ENCODE results near the gene SIRT4.

Gene SIRT4

GRCh38 chr12:120278137-120279069 is 23.7 kb upstream of the SIRT4 start:
- no peak for DNase-seq

- DNase-seq = no peak
Observed at GRCh38 chr12:120283318-120283717, 18.8 kb upstream of the SIRT4 start.

GRCh38 chr12:120284381-120284780 is 17.7 kb upstream of the SIRT4 start:
- no peak for DNase-seq

- no peak for DNase-seq
Observed at GRCh38 chr12:120286768-120287490, 15.2 kb upstream of the SIRT4 start.

- no peak for DNase-seq
Observed at GRCh38 chr12:120287491-120287890, 14.6 kb upstream of the SIRT4 start.

GRCh38 chr12:120290609-120291305 is 11.4 kb upstream of the SIRT4 start:
- peak in 6 of 56 donors; percentile 8 to 41 (median 21) for DNase-seq

- peak in 1 of 56 donors; percentile 38 for DNase-seq
Observed at GRCh38 chr12:120292411-120292660, 9.8 kb upstream of the SIRT4 start.

GRCh38 chr12:120292661-120293531 is 9.2 kb upstream of the SIRT4 start, which contains the start of gene RNU4-1:
Gene RNU4-1 (minus strand): TSS chr12:120293237.
- peak in 54 of 56 donors; percentile 16 to 90 (median 65) for DNase-seq

GRCh38 chr12:120314220-120314619 is 12.1 kb downstream of the SIRT4 start:
- no peak for DNase-seq

GRCh38 chr12:120316798-120317223 is 14.7 kb downstream of the SIRT4 start:
- DNase-seq = peak in 1 of 56 donors; percentile 49

- peak; percentile 94 to 100 (median 98) for DNase-seq
Observed at GRCh38 chr12:120317224-120318105, 15.3 kb downstream of the SIRT4 start.

- DNase-seq = no peak
Observed at GRCh38 chr12:120321382-120322202, 19.5 kb downstream of the SIRT4 start.

GRCh38 chr12:120323772-120324171 is 21.7 kb downstream of the SIRT4 start:
- DNase-seq = no peak

GRCh38 chr12:120324841-120325417 is 22.8 kb downstream of the SIRT4 start:
- no peak for DNase-seq

- DNase-seq = no peak
Observed at GRCh38 chr12:120327593-120327992, 25.5 kb downstream of the SIRT4 start, which contains the start of gene PLA2G1B. Gene PLA2G1B (minus strand): TSS chr12:120327779. CDS start chr12:120327753, 26 bp downstream.

- DNase-seq = no peak
Observed at GRCh38 chr12:120328228-120328627, 26.1 kb downstream of the SIRT4 start.

- no peak for DNase-seq
Observed at GRCh38 chr12:120331390-120331789, 29.3 kb downstream of the SIRT4 start.

GRCh38 chr12:120332041-120332440 is 29.9 kb downstream of the SIRT4 start:
- DNase-seq = no peak

Measured in amygdala (tissue), 56 donors.